Measurements from ENCODE around the gene DCAF10. TPM values are rescaled to one million over a fixed set of nuclear protein-coding genes. Genes with fewer than 3 reads are reported as not detected.

Gene DCAF10
- total RNA-seq, 1 donor from 2014 or later = 14.9 TPM

DNA sequence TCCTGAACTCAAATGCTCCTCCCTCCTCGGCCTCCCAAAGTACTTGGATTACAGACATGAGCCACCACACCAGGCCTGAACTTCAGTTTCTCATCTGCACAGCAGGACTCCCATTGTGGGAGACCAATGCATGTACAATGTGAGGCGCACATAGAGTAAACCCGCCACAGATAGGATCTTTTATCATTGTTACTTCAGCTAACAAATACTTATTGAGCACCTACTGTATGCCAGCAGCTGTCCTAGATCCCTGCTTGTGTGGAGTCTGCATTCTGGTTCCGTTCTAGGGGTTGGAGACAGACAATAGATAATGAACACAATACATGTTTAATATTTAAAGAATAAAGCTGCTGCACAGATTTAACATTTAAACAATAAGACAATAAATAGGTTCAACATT is 109.7 kb downstream of the DCAF10 start:
- Mint-ChIP-seq H3K9me3 (ENCODE audit: unreplicated experiment) (no peaks in the 10 kb centered on the region), H3K27ac (ENCODE audit: unreplicated experiment) (no peak overlapping the region), H3K27me3 (ENCODE audit: unreplicated experiment) (peaks cover 3% of the 10 kb centered on the region), H3K4me1 (ENCODE audit: unreplicated experiment) (peaks cover 20% of the 10 kb centered on the region), H3K36me3 (ENCODE audit: low read depth, unreplicated experiment) (no peaks in the 10 kb centered on the region), H3K4me3 (ENCODE audit: unreplicated experiment) (no peak overlapping the region)
- no peak for DNase-seq (ENCODE audit: low spot score)
- TF ChIP-seq, protein P1, sequence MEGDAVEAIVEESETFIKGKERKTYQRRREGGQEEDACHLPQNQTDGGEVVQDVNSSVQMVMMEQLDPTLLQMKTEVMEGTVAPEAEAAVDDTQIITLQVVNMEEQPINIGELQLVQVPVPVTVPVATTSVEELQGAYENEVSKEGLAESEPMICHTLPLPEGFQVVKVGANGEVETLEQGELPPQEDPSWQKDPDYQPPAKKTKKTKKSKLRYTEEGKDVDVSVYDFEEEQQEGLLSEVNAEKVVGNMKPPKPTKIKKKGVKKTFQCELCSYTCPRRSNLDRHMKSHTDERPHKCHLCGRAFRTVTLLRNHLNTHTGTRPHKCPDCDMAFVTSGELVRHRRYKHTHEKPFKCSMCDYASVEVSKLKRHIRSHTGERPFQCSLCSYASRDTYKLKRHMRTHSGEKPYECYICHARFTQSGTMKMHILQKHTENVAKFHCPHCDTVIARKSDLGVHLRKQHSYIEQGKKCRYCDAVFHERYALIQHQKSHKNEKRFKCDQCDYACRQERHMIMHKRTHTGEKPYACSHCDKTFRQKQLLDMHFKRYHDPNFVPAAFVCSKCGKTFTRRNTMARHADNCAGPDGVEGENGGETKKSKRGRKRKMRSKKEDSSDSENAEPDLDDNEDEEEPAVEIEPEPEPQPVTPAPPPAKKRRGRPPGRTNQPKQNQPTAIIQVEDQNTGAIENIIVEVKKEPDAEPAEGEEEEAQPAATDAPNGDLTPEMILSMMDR (IDR thresholded peaks at IDR 0.05; ENCODE audit: unreplicated experiment) = no peak

DNA sequence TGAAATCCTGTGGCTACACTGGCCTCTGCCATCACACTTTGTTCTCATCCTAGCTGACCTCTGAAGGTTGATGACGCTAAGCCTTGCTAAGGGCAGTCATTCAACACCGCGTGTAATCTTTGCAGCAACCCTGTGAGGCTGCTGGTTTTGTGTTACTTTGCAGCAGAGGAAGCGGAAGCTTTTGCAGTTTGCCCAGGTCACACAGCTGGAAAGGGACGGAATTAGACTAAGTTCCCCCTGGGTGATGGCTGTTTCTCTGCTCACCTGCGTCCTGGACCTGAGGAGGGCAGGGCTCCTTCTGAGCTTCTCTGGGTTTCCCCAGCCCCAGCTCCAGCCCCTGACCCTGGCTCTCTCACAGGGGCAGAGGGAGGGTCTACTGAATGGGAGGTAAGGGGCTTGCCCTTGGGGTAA is 110.7 kb downstream of the DCAF10 start:
- Mint-ChIP-seq H3K27ac (ENCODE audit: unreplicated experiment) (no peak overlapping the region), H3K36me3 (ENCODE audit: low read depth, unreplicated experiment) (no peaks in the 10 kb centered on the region), H3K4me1 (ENCODE audit: unreplicated experiment) (peaks cover 30% of the 10 kb centered on the region), H3K9me3 (ENCODE audit: unreplicated experiment) (no peaks in the 10 kb centered on the region), H3K4me3 (ENCODE audit: unreplicated experiment) (no peak overlapping the region), H3K27me3 (ENCODE audit: unreplicated experiment) (peaks cover 3% of the 10 kb centered on the region)
- TF ChIP-seq, protein P1 (IDR thresholded peaks at IDR 0.05; ENCODE audit: unreplicated experiment) = no peak
- DNase-seq (ENCODE audit: low spot score) = no peak

DNA sequence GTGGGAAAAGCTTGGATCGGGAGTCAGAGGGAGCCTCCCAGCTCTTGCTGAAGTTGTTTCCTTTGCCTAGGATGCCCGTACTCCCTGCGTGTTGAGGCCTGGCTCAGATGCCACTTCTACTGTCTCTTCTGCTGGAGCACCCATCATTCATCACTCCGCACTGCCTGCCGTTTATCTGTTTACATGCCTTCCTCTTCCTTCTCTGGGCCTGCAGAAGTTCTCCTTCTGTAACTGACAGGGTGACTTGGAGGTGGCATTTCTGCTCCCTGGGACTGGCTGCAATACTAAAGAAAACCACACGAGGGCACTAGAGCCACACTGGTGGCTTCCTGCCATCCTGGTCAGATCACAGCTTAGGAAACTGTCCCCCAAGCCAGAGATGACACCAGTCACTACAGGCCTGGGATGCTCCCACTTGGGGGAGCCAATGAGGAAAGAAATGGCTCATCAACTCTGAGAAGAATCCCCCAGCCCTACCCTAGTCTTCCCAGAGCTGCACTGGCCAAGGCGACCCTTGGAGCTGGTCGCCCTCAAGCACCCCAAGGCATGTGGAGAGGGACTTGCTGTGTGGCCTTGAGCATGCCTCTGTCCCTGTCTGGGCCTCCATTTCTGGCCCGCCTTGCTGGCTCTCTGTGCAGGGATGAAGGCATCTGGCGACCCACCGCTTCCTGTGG is 113.0 kb downstream of the DCAF10 start:
- DNase-seq (ENCODE audit: low spot score) = peak; percentile 91
- no peak overlapping the region for H3K4me3 Mint-ChIP-seq (ENCODE audit: unreplicated experiment)

DNA sequence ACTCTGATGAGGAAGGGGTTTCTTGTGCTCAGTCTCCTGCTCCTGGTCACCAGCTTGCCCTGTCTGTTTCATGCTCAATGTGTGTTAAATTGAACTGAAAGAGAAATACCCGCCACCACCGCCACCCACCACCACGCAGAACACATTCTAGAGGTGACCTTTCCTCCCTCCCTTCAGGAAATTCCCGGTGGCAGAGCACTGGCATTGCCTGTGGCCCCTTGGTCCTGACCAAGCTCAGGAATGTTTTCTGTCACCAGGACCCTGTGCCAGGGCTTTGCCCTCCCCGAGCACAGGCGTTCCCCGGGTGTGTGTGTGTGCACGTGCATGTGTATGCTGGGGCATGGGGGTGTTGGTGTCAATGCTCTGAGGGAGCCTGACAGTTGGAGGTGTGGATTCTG is 113.6 kb downstream of the DCAF10 start:
- Mint-ChIP-seq H3K9me3 (ENCODE audit: unreplicated experiment) (no peaks in the 10 kb centered on the region), H3K27me3 (ENCODE audit: unreplicated experiment) (peaks cover 8% of the 10 kb centered on the region), H3K4me1 (ENCODE audit: unreplicated experiment) (peaks cover 59% of the 10 kb centered on the region), H3K36me3 (ENCODE audit: low read depth, unreplicated experiment) (peaks cover 7% of the 10 kb centered on the region), H3K27ac (ENCODE audit: unreplicated experiment) (no peak overlapping the region), H3K4me3 (ENCODE audit: unreplicated experiment) (no peak overlapping the region)
- no peak for DNase-seq (ENCODE audit: low spot score)
- TF ChIP-seq, protein P1 (IDR thresholded peaks at IDR 0.05; ENCODE audit: unreplicated experiment) = no peak

More for the DNA sequence above, 113.0 kb downstream of the DCAF10 start:
- peaks cover 6% of the 10 kb centered on the region for H3K27me3 Mint-ChIP-seq (ENCODE audit: unreplicated experiment)
- no peaks in the 10 kb centered on the region for H3K9me3 Mint-ChIP-seq (ENCODE audit: unreplicated experiment)
- TF ChIP-seq, protein P1 (IDR thresholded peaks at IDR 0.05; ENCODE audit: unreplicated experiment) = peak; percentile 95
- peaks cover 53% of the 10 kb centered on the region for H3K4me1 Mint-ChIP-seq (ENCODE audit: unreplicated experiment)
- H3K36me3 Mint-ChIP-seq (ENCODE audit: low read depth, unreplicated experiment) = peaks cover 7% of the 10 kb centered on the region
- no peak overlapping the region for H3K27ac Mint-ChIP-seq (ENCODE audit: unreplicated experiment)

DNA sequence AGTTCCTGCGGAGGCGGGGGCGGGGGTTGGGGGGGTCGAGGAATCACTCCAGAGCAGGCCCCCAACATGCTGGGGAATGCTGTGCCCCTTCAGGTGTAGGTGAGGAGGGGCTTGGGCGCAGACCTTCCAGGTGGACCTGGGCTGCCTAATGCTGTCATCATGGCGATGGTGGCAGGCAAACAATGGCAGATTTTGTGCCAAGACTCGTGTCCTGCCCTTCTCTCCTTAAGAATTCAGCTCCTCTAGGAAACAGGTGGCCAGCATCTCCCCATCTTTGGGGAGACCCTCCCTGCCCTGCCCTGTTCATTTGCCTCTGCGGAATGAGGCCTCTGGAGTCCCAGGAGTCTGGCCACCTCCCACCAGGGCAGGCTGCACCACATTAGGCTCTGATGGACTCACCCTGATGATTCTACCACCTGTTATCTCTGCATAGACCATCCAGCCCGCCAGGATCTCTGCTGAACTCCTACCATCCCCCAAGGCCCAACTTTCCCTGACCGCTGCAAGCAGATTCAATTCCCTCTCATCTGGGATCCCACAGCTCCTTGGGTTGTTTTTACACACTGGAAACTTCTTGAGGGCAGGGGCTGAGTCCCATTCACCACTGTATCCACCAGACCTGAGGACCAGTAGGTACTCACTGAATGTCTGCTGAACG is 114.2 kb downstream of the DCAF10 start:
- TF ChIP-seq, protein P1 (IDR thresholded peaks at IDR 0.05; ENCODE audit: unreplicated experiment) = no peak
- H3K27me3 Mint-ChIP-seq (ENCODE audit: unreplicated experiment) = peaks cover 8% of the 10 kb centered on the region
- peaks cover 59% of the 10 kb centered on the region for H3K4me1 Mint-ChIP-seq (ENCODE audit: unreplicated experiment)
- no peak overlapping the region for H3K4me3 Mint-ChIP-seq (ENCODE audit: unreplicated experiment)
- no peak for DNase-seq (ENCODE audit: low spot score)
- H3K9me3 Mint-ChIP-seq (ENCODE audit: unreplicated experiment) = no peaks in the 10 kb centered on the region
- H3K36me3 Mint-ChIP-seq (ENCODE audit: low read depth, unreplicated experiment) = peaks cover 7% of the 10 kb centered on the region
- H3K27ac Mint-ChIP-seq (ENCODE audit: unreplicated experiment) = no peak overlapping the region

Data from endothelial cell (in vitro differentiated cells).